ENCODE results near the gene ME1. TPM values are rescaled to one million over a fixed set of nuclear protein-coding genes. Genes with fewer than 3 reads are reported as not detected.
"Not testable (repeated sequence)": the region's sequence is repeated elsewhere in the genome, so short reads cannot be mapped to it uniquely, and the experiment has no call there.

The ME1 gene
- total RNA-seq, 1 donor from 2014 or later = 4.2 TPM

DNA sequence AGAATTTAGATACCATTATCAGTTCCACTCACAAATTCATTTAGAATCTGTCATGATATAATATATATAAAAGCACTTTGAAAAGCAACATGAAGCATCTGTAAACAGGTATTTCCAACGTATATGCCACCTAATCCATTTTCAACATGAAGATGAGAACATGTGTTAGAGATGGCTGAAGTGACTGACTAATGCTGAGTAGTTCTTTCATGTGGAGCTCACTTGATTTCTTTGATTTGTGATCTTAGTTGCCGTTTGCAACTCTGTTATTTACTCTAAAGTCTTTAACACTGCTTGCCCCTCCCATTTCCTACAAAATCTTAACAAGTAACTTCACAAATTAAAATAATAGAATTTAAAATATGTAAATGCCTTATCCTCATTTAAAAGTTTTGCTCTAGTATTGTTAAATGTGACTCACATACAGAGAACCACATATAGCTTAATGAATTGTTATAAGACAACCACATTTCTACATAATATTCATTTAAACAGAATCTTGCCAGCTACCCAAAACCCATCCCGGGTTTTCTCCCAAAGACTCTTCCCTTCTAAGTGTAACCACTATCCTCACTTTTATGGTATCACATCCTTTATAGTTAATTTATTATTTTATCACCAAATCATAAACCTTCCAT is 78.3 kb downstream of the ME1 start:
- TF ChIP-seq, protein P1, sequence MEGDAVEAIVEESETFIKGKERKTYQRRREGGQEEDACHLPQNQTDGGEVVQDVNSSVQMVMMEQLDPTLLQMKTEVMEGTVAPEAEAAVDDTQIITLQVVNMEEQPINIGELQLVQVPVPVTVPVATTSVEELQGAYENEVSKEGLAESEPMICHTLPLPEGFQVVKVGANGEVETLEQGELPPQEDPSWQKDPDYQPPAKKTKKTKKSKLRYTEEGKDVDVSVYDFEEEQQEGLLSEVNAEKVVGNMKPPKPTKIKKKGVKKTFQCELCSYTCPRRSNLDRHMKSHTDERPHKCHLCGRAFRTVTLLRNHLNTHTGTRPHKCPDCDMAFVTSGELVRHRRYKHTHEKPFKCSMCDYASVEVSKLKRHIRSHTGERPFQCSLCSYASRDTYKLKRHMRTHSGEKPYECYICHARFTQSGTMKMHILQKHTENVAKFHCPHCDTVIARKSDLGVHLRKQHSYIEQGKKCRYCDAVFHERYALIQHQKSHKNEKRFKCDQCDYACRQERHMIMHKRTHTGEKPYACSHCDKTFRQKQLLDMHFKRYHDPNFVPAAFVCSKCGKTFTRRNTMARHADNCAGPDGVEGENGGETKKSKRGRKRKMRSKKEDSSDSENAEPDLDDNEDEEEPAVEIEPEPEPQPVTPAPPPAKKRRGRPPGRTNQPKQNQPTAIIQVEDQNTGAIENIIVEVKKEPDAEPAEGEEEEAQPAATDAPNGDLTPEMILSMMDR (conservative IDR thresholded peaks at IDR 0.05) = no peak

DNA sequence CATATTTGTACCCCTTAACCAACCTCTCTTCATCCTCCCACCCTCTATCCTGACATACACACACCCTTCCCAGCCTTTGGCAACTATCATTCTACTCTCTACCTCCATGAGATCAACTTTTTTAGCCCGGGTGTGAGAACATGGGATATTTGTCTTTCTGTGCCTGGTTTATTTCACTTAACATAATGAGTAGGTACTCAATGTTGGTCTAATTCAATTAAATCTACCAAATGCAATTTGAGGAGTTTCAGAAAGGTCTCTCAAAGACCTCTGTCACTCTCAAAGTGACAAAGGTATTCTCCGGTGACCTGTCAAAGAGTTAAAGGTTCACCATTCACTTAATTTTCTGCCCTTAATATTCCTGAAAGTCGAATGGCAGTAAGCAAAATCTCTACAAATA is 87.7 kb downstream of the ME1 start:
- H3K9me3 Mint-ChIP-seq = no peaks in the 10 kb centered on the region
- H3K27me3 Mint-ChIP-seq = no peaks in the 10 kb centered on the region
- DNase-seq (ENCODE audit: extremely low spot score, unreplicated experiment) = no peak
- peaks cover 4% of the 10 kb centered on the region for H3K36me3 Mint-ChIP-seq
- no peak overlapping the region for H3K4me3 Mint-ChIP-seq
- TF ChIP-seq, protein P1 (conservative IDR thresholded peaks at IDR 0.05) = no peak
- H3K27ac Mint-ChIP-seq = no peak overlapping the region
- H3K4me1 Mint-ChIP-seq (ENCODE audit: unreplicated experiment) = no peaks in the 10 kb centered on the region

More for the DNA sequence above, 78.3 kb downstream of the ME1 start:
- Mint-ChIP-seq H3K4me1 (ENCODE audit: unreplicated experiment) (no peaks in the 10 kb centered on the region), H3K27me3 (no peaks in the 10 kb centered on the region), H3K27ac (no peak overlapping the region), H3K36me3 (no peaks in the 10 kb centered on the region), H3K4me3 (no peak overlapping the region), H3K9me3 (no peaks in the 10 kb centered on the region)
- no peak for DNase-seq (ENCODE audit: extremely low spot score, unreplicated experiment)

DNA sequence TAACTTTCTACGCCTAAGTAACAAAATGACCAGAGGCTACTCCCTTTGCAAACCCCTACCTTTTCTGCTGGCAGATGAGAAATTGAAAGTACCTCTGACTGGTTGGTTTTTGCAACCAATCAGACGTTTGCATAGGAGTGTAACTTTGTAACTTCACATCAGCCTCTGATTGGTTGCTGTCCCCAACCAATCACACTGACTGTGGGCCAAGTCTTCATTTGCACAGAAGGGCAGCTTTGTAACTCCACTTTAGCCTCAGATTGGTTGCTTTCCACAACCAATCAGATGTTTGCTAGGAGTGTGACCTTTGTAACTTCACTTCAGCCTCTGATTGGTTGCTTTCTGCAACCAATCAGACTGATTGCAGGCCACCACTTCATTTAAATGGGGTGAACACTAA is 89.1 kb downstream of the ME1 start:
- no peak overlapping the region for H3K4me3 Mint-ChIP-seq
- no peaks in the 10 kb centered on the region for H3K9me3 Mint-ChIP-seq
- TF ChIP-seq, protein P1 (conservative IDR thresholded peaks at IDR 0.05) = no peak
- H3K36me3 Mint-ChIP-seq = peaks cover 4% of the 10 kb centered on the region
- DNase-seq (ENCODE audit: extremely low spot score, unreplicated experiment) = no peak
- H3K27me3 Mint-ChIP-seq = no peaks in the 10 kb centered on the region
- no peaks in the 10 kb centered on the region for H3K4me1 Mint-ChIP-seq (ENCODE audit: unreplicated experiment)
- no peak overlapping the region for H3K27ac Mint-ChIP-seq

DNA sequence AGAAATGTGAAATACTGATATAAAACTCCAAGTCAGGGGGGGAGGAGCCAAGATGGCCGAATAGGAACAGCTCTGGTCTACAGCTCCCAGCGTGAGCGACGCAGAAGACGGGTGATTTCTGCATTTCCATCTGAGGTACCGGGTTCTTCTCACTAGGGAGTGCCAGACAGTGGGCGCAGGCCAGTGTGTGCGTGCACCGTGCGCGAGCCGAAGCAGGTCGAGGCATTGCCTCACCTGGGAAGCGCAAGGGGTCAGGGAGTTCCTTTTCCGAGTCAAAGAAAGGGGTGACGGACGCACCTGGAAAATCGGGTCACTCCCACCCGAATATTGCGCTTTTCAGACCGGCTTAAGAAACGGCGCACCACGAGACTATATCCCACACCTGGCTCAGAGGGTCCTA is 96.9 kb downstream of the ME1 start:
- not testable (repeated sequence) for H3K9me3 Mint-ChIP-seq; H3K4me1 Mint-ChIP-seq (ENCODE audit: unreplicated experiment); H3K27ac Mint-ChIP-seq; DNase-seq (ENCODE audit: extremely low spot score, unreplicated experiment); H3K36me3 Mint-ChIP-seq; H3K27me3 Mint-ChIP-seq
- peak overlapping the region; percentile 66 for H3K4me3 Mint-ChIP-seq

DNA sequence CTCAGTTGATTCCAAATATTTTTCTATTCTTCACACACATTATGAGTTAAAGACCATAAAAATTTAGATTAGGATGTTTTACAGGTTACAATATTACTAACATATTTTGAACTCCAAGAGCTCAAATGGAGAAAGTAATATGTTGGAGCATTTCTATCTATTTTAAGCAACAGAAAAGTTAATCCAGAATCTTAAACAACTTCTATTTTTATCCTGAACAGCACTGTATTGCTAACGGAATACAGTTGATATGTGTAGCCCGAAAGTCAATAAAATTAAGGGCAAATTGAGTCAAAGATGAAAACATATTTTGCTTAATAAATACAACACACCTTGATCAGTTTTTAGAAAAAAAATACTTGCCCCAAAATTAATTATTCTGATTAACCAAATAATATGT is 97.4 kb downstream of the ME1 start:
- no peak overlapping the region for H3K27ac Mint-ChIP-seq
- no peaks in the 10 kb centered on the region for H3K27me3 Mint-ChIP-seq
- no peaks in the 10 kb centered on the region for H3K9me3 Mint-ChIP-seq
- H3K4me1 Mint-ChIP-seq (ENCODE audit: unreplicated experiment) = no peaks in the 10 kb centered on the region
- H3K4me3 Mint-ChIP-seq = peak overlapping the region; percentile 66
- TF ChIP-seq, protein P1 (conservative IDR thresholded peaks at IDR 0.05) = no peak
- no peak for DNase-seq (ENCODE audit: extremely low spot score, unreplicated experiment)
- H3K36me3 Mint-ChIP-seq = no peaks in the 10 kb centered on the region

DNA sequence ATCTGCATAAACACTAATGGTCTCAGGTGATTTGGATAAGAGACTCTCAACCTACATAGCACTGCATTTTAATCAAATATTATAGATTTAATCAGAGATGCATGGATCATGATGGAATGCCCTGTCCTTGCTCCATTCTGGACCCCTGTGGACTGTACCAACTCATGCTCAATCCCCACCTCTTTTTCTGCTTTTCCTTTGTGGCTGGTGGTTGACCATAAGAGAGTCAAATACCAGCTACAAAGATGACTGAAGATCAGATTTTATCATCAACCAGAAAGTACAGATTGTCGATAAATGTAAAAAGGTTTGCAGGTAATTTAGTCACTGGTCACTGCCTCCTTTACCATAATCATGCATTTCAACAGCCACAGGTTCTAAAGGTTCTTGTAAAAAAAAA is 116.2 kb downstream of the ME1 start:
- no peaks in the 10 kb centered on the region for H3K9me3 Mint-ChIP-seq
- no peaks in the 10 kb centered on the region for H3K27me3 Mint-ChIP-seq
- H3K4me3 Mint-ChIP-seq = no peak overlapping the region
- TF ChIP-seq, protein P1 (conservative IDR thresholded peaks at IDR 0.05) = no peak
- no peaks in the 10 kb centered on the region for H3K36me3 Mint-ChIP-seq
- H3K4me1 Mint-ChIP-seq (ENCODE audit: unreplicated experiment) = no peaks in the 10 kb centered on the region
- H3K27ac Mint-ChIP-seq = no peak overlapping the region
- no peak for DNase-seq (ENCODE audit: extremely low spot score, unreplicated experiment)
